ENCODE results near the gene IL10RB. TPM values are rescaled to one million over a fixed set of nuclear protein-coding genes. Genes with fewer than 3 reads are reported as not detected.

Gene IL10RB
- total RNA-seq, 1 donor from 2014 or later = 19.0 TPM

DNA sequence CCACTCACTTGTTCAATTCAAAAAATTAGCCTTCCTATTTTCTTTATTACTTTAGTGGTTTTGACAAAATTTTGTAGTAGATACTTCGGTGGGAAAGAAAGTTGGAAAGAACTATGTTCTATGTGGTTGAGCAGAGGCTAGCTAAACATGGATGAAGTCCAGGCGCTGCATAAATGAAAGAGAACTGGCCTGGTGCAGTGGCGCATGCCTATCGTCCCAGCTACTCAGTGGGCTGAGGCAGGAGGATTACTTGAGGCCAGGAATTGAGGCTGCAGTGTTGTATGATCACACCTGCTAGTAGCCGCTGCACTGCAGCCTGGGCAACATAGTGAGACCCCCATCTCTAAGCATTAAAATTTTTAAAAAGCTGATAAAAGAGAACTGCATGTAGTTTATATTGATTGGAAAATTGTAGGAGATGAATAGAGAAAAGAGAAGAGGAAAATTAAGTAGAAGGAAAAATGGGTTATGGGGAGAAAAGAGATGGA is 79.6 kb downstream of the IL10RB start:
- H3K36me3 Mint-ChIP-seq (ENCODE audit: low read depth) = peaks cover 28% of the 10 kb centered on the region
- no peaks in the 10 kb centered on the region for H3K27me3 Mint-ChIP-seq (ENCODE audit: low read depth)
- no peaks in the 10 kb centered on the region for H3K9me3 Mint-ChIP-seq (ENCODE audit: low read depth)
- H3K4me1 Mint-ChIP-seq (ENCODE audit: low read depth) = no peaks in the 10 kb centered on the region
- H3K27ac Mint-ChIP-seq (ENCODE audit: unreplicated experiment) = no peak overlapping the region
- H3K4me3 Mint-ChIP-seq (ENCODE audit: unreplicated experiment) = no peak overlapping the region
- DNase-seq (ENCODE audit: low spot score) = no peak
- TF ChIP-seq CTCF (IDR thresholded peaks at IDR 0.05) = no peak

Other genes with a start within 250 kb of the IL10RB start
- gene OLIG2, start 240.4 kb upstream of the IL10RB start, total RNA-seq = 0.36 to 0.50 TPM (median 0.46 TPM) in 3 replicates
- not detected in 3 replicates for gene OLIG1, start 196.2 kb upstream of the IL10RB start, total RNA-seq
- gene IFNAR2, start 36.4 kb upstream of the IL10RB start, total RNA-seq = 16.5 to 19.4 TPM (median 18.6 TPM) in 3 replicates
- 40.3 to 52.3 TPM (median 47.7 TPM) in 3 replicates for gene IFNAR1, start 58.6 kb downstream of the IL10RB start, total RNA-seq
- 58.1 to 58.4 TPM (median 58.3 TPM) in 3 replicates for gene IFNGR2, start 137.0 kb downstream of the IL10RB start, total RNA-seq
- gene TMEM50B, start 213.6 kb downstream of the IL10RB start, total RNA-seq = 26.8 to 31.0 TPM (median 28.7 TPM) in 3 replicates
- 2.4 to 3.5 TPM (median 2.6 TPM) in 3 replicates for gene DNAJC28, start 225.3 kb downstream of the IL10RB start, total RNA-seq